ENCODE results near the gene GANAB.
"Not testable (repeated sequence)": the region's sequence is repeated elsewhere in the genome, so short reads cannot be mapped to it uniquely, and the experiment has no call there.

Gene GANAB

DNA sequence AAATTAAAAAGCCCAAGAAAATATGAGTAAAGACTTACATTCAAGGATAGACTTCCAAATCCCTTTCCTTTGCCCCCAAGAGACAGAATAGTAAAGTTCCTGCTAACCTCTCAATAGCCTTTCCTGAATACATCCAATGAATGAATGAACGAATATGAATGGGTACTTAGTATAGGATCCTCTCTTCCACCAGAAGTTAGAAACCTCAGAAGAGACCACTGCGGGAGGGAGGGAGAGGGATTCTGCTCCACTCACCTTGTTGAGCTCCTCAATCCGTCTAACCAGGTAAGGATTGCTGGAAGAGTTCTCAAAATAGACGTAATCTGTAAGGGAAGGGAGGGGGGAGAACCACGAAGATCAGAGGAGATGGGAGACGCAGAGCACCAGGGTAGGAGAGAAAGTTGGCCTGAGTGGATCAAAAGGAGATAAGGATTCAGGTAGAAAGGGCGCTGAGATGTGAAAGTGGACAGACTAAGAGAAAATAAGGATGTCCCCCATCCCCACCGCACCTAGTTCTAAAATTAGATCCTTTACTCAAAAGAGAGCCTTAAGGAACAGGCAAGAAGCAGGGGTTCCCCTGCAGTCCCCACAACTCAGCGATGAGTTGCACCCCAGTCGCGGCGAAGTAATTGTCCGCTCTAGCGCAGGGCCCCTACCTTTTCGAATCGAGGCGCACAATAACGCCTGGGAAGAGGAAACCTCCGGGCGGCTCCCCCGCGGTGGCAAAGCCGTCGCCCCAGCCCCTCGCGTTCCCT is 45.9 kb downstream of the GANAB start:
- DNase-seq = no peak

DNA sequence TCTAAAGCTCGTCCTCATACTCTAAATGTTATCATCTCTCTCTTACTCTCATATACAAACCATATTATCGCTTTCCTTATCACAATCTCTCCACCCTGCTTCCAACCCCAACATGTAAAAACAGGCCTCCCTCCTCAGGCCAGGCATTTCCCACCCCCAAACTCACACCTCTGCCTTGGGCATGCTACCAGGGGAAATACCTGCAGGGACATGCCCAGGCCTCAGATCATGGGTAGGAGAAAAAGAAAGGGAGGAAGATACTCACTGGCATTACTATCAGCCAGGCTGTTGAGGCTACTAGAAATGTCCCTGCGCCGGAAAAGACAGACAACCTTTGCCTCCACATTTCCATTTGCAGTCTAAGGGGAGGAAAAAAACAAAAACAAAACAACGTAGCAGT is 46.5 kb downstream of the GANAB start:
- DNase-seq = no peak

DNA sequence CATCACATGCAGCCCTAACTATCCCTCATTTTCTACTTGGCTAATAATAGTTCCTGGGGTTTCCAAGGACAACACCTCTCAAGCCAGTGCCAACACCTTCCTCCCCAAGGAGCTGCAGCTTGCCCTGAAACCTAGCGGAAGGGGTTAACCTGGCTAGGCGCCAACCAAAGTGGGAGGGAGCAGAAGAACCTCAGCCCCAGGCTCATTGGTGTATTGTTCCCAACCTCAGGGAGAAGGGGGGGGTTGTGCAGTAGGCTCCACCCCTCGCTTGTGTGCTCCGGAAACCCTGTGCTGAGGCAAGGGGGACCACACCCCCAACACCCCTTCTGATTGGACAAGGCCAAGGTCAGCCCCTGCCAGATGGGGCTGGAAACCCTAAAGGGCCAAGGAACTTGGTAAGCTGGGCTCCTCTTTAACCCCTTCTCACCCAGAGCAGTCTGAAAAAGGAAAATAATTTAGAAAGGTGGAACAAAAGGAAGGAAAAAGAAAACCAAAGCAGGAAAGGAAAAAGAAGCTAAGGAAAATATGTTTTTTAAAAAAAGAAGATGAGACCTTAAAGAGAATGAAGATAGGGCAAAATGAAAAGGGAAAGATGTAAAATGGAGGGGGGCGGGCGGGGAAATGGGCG is 47.2 kb downstream of the GANAB start:
- peak; percentile 98 to 99 for DNase-seq

DNA sequence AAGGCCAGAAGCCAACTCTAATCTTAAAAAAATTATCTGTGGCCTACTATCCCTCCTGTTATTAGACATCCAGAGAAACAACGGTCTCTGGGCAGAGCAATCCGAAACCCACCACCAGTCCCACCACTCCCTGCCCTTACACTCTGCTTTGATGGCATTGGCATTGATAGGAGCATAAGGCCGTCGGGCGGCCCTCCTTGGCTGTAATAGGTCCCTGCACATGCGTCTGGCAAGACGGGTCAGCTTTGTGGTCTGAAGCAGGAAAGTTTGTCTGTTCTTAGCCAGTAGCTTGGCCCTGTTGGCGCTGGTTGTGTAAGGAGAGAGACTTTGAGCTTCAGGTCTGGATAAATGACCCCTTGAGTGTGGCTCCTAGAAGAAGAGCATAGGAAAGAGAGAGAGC is 51.3 kb downstream of the GANAB start:
- no peak for DNase-seq

DNA sequence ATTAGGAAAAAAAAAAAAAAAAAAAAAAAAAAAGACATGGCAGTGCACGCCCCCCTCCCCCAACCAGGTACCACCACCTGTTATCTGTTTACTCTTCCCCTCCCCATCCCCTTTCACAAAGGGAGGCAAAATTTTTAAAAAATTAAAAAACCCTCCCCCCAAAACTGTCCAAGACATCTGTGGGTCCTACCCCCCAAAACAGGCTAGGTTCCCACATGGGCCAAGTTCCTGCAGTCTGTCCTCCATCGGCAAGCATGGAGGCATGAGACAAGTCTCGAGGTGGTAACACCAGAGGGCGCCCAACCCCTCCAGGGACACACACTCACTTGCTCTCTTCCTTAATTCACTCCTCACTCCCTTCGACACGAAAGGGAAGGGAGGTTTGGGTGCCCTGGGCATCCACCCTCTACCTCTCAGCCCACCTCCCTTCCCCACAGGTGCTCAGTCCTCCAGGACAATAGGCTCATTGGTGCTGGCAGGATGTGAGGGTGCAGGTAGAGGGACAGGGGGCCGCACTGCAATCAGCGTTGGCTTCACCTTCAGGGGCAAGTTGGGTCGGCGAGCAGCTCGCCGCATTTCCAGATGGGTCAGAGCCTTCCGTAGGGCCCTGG is 52.9 kb downstream of the GANAB start:
- DNase-seq = peak; percentile 88 to 89

DNA sequence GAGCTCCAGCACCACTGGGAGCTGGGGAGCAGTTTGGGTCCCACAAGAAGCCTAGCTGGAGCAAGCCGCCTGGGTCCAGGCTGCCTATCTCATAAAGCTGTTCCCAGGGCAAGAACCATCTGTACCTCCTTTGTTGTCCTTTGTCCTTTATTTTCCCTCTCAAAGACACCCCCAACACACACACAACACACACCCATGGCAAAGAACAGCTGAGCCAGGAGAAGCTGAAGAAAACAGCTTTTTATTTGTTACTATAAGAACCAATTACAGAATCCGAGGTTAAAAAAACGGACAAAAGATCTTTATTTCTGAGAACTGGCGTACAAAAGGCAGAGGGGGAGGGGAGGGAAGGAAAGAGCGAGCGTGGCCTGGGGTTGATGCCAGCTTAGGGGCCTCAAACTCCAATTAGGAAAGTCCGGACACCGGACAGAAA is 53.4 kb downstream of the GANAB start:
- no peak for DNase-seq

DNA sequence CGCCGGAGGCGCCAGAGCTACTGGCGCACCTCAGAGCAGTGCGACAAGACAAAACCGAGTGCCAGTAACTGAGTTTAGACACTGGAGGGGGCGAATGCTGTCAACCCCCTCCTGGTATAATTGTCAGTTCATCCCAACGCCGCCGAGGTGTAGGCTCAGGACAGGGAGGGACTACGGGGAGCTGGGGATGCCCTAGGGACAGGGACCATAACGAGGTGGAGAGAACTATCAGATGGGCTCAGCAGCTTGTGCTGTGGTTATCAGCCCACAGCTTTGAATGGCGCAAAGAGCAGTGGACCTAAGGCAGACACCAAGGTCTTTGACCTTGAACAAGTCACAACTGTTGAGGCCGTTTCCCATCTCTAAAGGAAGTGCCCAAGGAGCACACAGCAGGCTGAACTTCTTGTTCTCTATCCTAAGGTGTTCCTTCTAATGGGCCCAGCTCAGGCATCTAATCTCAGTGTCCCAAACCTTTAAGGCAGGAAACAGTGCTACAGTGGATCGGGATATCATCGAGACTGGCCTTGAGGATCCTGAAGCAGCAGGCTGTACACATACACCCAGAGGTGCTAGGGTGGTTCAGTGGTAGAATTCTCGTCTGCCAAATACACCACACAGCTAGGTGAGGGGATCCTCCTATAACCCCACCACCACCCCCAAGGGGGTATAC is 54.1 kb downstream of the GANAB start:
- peak in 1 of 2 experiments; percentile 40 for DNase-seq

DNA sequence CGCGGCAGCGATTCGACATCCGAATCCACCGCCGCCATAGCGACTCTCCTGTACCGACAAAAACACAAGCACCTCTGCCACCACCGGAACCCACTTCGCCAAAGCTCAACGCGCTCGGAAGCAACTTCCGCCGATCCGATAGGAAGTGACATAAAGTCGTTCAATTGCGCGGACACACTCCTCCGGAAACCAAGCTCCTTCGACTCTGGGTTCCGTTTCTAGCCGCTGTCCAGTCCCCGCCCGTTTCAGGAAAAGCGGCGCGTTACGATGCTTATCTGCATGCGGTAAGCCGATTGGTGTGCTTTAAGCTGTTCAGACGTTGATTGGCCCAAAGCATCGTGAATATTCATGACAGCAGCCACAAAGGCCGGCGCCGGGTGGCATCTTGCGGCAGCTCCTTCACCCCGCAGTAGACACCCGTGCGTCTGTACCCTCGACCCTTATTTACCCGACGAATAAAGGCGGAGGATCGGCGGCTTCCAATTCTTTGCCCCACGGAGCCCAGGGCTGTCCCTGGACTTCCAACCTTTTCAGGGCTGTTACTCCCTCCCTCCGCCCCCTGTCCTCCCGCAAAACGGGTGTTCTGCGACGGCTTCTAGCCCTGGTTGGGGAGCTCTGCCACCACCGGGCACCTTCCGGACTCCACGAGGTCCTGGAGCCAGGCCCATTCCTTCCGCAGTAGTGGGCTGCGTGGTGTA is 54.8 kb downstream of the GANAB start, which contains the start of gene TUT1:
TUT1 (minus strand) TSS at position 76 of the 698 bp plus-strand sequence; CDS start at position 38, 38 bp downstream.
- peak; percentile 100 for DNase-seq

DNA sequence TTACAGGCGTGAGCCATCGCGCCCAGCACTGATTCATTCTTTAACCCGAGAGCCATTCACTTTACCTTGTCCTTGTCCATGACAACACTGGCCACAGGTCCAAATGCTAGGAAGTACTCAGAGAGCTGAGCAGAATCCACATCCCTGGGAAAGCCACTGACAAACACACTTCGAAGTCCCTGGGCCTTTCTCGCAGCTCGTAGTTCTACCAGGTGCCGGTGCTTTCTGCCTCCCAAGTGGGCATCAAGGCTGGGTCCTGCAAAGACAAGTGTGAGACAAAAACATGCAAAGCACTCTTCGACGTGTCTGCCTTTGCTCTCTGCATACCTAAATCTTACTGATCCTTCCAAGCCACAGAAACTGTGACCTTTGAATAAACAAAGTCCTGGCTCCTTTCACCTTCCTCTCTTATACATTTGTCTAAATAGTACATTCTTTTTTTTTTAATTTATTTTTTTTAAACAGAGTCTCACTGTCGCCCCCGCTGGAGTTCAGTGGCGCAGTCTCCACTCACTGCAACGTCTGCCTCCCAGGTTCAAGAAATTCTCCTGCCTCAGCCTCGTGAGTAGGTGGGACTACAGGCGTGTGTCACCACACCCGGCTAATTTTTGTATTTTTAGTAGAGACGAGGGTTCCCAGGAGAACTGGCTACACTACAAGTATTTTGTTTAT is 57.3 kb downstream of the GANAB start:
- peak in 1 of 2 experiments; percentile 24 for DNase-seq

DNA sequence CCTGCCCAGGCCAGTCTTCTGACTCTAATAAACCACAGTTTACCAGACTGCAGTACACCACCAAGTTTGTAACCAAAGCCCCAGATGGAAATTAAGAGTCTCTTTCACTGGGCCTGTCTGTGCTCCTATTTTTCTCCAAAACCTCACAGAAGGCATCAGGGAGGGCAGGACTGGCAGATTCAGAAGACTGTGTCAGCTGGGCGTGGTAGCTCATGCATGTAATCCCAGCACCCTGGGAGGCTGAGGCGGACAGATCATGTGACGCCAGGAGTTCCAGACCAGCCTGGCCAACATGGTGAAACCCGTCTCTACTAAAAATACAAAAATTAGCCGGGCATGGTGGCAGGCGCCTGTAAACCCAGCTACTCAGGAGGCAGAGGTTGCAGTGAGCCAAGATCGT is 61.1 kb downstream of the GANAB start:
- not testable (repeated sequence) for DNase-seq

DNA sequence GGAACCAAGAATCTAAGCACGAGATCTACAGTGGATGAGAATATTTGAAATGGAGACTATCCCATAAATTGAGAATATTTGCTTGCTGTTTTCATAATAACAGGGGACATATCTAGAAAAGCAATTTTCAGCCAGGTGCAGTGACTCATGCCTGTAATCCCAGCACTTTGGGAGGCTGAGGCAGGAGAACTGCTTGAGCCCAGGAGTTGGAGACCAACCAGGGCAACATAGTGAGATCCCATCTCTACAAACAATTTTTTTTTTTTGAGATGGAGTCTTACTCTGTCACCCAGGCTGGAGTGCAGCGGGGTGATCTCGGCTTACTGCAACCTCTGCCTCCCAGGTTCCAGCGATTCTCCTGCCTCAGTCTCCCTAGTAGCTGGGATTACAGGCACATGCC is 64.7 kb downstream of the GANAB start:
- not testable (repeated sequence) for DNase-seq

DNA sequence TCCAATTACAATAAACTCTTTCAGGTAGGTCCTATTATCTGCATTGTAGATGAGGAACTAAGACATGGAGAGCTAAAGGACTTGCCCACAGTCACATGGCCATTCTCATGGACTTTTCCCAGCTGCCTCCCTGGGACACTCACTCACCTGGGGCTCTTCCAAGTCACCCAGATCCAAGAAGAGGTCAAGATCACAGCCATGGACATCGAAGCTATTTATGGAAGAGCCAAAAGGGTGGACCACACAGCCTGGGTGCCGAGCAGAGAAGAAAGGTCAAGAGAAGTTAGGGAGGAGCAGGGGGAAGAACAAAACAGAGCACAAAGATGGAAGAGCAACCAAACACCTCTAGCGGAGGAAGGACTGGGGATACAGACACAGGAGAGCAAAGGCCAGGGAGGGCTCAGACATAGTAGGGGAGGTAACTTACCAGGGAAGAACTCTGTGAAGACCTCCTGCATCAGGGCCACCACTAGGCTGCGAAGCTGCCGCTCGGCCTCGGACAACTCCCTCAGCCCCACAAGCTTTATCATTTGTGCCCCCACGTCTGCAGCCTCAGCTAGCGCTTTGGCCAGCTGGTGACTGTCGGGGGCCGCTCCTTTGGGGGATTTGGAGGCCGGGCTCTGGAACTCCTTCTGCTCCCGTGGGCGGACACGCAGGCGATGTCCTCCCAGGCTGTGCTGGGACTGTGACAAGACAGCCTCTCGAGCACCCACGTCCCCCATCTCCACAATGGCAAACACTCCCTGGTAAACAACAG is 65.3 kb downstream of the GANAB start:
- DNase-seq = no peak

DNA sequence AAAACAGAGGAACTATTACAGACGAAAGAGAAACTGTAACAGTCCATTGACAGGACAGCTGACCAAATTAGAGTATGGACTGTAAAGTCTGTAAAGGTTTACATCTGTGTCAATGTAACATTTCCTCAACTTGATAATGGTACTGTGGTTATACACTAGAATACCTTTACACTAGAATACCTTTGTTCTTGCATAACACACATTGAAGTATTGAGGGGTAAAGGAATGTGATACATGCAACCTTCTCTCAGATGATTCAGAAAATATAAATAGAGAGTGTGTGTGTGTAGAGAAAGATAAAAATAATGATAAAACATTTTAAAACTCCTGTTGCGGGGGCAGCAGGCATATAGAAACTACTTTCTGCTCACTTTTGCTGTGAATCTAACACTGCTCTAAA is 67.2 kb downstream of the GANAB start:
- no peak for DNase-seq

DNA sequence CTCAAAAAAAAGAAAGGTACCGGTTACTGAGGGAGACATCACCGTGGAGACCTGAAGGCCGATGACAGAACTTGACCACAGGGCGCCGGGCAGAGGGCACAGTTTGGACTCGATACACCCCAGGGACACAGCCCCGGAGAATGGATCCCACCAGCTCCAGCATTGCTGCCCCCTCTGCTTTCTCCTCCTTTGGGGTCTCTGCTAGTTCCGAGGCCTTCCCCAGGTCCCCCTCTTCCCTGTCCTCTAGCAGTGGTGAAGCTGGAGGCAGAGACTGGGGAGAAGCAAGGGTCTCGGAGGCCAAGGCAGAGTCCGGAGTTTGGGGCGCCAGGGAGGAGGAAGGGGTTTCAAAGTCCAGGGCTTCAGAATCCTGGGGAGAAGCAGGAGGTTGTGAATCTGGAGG is 67.9 kb downstream of the GANAB start:
- no peak for DNase-seq

DNA sequence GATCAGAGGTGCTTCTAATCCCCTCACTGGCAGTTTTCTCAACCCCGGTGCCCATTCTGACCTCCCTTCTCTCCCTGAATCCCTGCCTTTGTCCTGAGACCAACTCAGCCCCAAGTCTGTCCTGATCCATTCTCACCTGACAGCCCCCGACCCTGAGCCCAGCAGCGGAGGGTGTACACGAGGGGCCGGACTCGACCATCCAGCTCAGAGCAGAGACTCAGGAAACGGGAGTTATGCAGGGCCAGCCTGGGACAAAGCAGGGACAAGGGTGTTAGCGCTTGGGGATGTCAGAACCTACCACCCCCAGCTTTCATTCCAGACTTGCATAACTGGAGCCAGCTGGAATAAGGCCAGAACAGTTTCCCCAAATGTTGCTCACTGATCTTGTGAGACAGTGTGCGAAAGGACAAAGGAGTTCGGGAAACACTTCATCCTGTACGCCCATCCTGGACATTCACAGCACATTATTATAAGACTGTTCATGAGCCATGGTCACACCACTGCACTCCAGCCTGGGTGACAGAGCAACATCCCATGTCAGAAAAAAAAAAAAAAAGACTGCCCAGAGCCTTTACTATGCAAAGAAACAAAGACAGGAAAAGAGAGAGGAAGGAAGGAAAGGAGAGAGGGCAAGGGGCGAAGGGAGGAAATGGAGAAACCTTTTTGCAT is 69.2 kb downstream of the GANAB start:
- DNase-seq = no peak

DNA sequence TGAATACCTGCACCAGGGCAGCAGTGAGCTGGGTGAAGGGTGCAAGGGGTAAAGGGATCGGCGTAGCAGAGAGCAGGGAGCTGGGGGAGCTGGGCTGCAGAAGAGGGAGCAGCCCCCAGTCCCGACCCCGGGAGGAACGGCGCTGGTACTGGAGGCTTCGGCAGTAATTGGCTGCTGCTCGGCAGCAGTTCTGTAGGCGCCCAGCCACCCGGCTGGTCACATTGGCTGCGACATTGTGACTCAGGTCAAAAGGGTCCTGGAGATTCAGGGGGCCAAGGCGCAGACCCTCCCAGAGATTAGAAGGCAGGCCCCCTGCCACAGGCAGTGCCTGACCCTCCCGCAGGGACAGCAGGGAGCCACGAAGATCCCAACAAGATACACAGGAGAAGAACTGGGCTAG is 70.6 kb downstream of the GANAB start:
- no peak for DNase-seq

DNA sequence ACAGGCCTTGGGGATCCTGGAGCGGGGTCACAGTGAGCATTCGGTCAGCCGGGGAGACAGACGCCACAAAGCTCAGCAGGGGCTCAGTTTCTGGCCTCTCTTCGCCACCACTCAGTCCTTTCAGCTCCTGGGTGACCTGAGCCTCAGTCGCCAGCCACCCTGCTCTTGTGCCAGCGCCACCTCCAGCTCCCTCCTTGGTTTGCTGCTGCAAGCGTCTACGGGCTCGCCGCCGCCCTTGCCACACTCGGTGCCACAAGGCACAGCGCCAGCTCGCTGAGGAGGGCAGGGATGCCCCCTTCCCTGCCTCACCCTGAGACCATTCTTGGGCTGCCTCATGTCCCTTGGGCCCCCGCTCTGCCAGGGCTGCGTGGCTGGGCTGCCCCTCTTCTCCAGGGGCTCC is 71.3 kb downstream of the GANAB start:
- DNase-seq = no peak
